Activated T-cell treated with anti-CD3 and anti-CD28 coated beads, Interleukin-2, amount 50 U/mL, for 48 hours (primary cell): Measurements from ENCODE around the gene NXPH1.
"Not testable (repeated sequence)": the region's sequence is repeated elsewhere in the genome, so short reads cannot be mapped to it uniquely, and the experiment has no call there.

Source experiments
- DNase-seq, 2 experiments: peaks; one replicate each; pipeline ENCODE4 v3.0.0-alpha.2; 2020

The NXPH1 gene

DNA sequence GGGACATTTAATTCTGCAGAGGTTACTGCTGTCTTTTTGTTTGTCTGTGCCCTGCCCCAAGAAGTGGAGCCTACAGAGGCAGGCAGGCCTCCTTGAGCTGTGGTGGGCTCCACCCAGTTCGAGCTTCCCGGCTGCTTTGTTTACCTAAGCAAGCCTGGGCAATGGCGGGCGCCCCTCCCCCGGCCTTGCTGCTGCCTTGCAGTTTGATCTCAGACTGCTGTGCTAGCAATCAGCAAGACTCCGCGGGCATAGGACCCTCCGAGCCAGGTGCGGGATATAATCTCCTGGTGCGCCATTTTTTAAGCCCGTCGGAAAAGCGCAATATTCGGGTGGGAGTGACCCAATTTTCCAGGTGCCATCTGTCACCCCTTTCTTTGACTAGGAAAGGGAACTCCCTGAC is 298.3 kb downstream of the NXPH1 start:
- not testable (repeated sequence) for DNase-seq

DNA sequence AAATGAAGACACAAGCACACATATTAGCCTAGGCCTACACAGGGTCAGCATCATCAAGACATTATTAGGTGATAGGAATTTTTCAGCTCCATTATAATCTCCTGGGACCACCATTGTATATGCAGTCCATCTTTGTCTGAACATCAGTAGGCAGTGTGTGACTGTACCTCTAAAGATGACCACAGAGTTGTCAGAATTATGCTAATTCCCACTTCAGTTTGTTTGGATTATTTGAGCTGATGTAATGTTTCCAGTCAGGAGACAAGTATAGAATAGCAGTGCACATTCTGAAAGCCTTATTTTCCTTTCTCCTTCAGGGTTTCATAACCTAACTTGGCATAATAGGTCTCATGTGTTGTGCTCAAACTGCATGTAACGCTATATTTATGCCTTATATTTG is 306.4 kb downstream of the NXPH1 start:
- no peak for DNase-seq

DNA sequence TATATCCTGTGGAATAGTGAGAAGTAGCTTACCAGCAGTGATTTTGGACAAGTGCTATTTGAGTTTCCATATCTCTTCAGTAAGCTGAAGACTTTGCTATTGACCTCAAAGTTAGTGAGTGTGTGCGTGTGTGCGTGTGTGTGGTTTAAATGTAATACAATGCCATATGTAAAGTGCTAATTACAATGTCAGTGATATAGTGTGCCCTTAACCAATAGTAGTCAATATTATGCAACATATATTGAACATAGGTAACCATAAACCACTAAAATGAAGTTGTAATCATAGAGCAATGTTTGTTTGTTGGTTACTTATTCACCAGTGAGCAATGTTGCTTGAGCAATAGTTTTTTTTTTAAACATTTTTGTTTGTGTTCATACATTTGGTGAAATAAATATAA is 309.4 kb downstream of the NXPH1 start:
- no peak for DNase-seq

DNA sequence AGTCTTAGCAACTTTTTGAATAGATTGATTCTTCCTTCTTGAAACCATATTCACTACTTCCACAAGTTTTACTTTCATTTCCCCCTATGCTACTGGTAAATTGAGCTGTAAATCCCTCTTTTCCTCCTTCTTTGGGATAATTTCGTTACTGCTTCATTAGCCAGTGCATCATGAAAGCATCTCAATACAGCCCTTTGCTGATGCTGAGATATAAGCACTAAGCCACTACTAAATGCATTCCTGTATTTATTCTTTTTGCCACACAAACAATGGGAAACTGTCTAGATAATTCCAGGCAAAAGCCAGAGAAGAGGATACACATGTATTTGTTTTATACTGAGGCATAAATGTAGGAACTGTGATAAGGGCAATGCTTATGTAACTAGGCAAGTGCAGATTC is 313.9 kb downstream of the NXPH1 start:
- no peak for DNase-seq

DNA sequence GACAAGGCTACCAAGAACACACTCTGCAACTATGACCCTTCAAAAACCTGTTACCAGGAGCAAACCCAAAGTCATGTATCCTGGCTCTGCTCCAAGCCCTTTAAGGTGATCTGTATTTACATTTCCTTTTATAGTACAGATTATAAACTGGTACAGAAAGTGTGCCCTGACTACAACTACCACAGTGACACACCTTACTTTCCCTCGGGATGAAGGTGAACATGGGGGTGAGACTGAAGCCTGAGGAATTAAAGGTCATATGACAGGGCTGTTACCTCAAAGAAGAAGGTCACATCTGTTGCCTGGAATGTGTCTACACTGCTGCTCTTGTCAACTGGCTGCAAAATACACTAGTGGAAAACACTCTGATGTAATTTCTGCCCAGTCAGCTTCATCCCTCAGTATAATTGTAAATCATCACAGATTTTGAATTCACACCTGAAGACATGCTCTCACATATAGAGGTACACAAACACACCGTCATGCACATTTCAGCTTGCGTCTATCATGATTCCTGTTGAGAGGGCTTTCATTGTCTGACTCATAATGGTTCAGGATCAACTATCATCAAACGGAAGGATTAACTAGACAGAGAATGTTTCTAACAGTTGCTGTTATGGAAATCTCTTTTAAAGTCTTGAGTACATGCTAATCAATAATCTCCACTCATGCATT is 318.3 kb downstream of the NXPH1 start:
- DNase-seq, result no peak

DNA sequence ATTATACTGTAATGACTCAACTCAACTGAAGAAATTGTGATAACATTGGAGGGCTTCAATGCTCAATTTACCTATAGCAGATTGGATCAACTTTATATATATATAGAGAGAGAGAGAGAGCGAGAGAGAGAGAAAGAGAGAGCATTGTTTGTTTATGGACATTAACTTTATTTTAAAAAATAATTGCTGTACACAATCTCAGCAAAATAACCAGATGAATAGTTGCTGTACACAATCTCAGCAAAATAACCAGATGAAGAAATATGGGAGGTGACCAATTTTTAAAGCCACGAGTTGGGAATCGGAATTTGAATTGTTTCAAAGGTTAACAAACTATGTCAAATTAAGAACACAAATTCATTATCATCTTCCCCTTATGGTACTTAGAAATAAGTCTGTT is 319.9 kb downstream of the NXPH1 start:
- DNase-seq, result no peak

DNA sequence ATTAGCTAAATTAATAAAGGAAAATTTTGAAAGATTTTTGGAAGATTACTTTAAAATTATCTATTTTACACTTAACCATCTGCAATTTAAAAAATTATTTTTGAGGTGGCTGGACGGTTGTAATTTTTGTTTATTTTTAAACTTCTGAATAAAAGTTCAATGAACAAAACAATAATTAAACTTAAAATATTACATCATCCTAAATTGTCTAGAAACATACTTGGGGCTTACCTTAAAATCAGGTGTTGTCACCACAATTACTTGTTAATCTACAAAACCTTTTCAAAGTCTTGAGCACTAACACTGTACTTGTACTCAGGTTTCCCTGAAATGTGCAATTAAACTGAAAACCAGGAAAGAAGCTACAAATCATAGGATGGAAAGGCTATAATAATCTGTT is 328.3 kb downstream of the NXPH1 start:
- no peak for DNase-seq

DNA sequence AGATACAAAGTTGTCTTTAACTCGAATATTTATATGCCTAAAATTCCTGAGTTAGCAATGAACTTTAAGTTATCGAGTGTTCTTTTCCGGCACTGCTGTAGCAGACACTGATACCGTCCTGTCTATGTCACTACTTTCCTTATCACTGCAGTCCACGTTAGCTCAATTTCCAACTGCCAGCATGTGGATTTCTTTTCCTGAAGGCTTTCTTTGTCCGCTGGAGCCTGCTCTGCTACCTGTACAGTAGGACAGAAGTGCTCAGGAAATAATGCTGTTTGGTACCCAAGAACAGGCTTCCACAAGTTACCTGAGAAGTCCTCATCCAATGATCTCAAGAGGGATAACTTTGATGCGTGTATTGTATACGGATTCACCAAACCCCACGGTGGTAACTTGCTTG is 329.4 kb downstream of the NXPH1 start:
- no peak for DNase-seq

DNA sequence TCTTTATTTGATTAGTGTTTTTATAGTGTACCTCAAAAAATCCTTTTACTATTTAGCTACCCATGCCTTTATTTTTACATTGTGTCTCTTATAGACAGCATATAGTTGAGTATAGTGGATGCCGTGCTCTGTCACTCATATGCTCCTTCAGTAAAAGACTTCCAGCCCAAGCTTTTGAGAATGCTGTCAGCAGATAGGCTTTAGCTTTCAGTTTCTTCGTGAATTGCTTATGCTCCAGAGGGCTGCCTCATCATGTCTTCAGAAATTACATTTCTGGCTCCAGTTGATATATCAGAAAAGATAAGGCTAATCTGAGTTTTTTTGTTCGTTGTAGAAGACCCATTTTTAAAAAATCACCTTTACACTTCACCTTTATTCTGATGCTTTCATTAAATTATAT is 332.0 kb downstream of the NXPH1 start:
- no peak for DNase-seq

DNA sequence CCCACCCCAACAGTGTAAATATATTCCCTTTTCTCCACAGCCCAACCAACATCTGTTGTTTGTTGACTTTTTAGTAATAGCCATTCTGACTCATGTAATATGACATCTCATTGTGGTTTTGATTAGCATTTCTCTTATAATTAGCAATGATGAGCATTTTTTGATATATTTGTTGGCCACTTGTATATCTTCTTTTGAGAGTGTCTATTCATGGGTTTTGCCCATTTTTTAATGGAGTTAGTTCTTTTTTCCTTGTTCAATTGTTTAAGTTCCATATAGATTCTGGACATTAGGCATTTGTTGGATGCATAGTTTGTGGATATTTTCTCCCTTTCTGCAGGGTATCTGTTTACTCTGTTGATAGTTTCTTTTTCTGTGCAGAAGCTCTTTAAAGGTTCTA is 340.1 kb downstream of the NXPH1 start:
- no peak for DNase-seq

DNA sequence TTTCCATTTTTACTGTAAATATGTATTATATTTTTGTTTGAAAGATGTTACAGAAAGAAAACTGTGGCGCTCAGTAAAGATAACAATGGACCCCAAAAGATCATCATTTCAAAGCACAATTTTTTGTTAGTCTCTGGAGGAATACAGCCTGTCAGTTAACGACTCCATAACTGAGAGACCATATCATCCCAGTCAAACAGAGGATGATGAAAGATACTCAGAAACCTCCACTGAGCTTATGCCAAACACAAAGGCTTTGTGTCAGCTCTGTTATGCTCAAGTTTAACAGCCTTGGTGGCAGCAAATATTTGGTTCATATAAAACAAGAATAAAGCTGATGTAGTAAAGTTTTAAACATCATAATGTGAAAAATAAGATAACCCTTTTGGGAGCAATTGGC is 345.1 kb downstream of the NXPH1 start:
- DNase-seq, result no peak

DNA sequence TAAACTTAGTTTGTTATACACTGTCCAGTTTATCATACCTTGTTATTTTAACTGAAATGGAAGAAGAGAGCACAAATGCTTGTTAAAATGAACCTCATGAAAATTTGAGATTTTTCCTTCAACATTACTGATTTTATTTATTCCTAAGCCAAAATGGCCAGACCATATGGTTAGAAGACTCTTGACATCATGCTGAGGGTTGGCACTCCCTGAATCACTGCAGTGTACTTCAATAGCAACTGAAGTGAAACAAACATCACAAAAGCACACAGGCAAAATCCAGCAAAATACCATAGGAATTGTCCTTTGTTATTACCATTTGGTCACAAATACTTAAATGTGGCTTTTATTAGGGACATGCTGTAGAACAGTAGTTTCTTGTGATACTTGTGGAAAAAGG is 347.8 kb downstream of the NXPH1 start:
- no peak for DNase-seq

DNA sequence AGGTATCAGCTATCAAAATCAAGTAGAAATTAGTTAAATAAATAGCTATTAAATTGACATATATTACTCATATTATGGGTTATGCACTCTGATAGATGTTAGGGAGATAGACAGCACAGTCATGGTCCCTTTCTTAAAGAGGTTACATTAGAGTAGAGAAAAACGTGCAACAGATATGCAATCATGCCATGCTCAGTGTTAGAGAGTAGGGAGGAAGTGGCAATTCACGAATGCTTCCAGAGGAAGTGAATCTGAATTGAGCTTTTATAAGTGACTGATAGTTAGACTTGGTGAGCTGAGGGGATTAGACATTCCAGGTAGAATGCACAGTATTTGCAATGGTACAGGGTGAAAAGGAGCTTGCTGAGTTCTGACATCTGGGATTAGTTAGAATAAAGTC is 349.8 kb downstream of the NXPH1 start:
- no peak for DNase-seq

DNA sequence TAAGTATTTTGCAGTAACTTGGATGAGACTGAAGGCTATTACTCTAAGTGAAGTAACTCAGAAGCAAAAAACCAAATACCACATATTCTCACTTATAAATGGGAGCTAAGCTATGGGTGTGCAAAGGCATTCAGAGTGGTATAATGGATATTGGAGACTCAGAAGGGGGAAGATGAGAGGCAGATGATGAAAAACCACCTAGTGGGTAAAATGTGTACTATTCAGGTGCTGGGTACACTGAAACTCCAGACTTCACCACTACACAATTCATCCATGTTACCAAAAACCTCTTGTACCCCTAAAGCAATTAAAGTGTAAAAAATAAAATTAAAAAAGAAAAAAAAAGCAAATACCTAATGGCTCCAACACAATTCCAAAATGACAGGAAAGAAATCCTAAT is 351.7 kb downstream of the NXPH1 start:
- no peak for DNase-seq

DNA sequence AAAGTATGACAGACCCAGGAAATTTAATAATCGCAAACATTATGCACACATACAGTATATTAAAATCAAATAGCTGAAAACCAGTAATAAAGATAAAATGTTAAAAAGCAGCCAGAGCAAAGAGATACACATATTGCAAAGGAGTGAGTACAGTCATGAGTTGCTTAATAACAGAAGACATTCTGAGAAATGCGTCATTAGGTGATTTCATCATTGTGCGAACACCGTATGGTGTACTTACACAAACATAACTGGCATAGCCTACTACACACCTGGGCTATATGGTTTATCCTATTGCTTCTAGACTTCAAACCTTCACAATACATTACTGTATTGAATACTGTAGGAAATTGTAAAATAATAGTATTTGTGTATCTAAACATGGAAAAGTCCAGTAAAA is 367.6 kb downstream of the NXPH1 start:
- no peak for DNase-seq
